GM10266 (cell line): ENCODE results near the gene ADAMTS2.

ENCODE experiments used
- DNase-seq: peaks from one replicate; pipeline ENCODE4 v3.0.0; 2012; ENCODE audit errors: extremely low spot score
- CTCF ChIP-seq: IDR thresholded peaks from 2 replicates; pipeline ENCODE4 v1.5.1; 2012; ENCODE audit warnings: mild to moderate bottlenecking, low read depth; ENCODE audit not compliant: control insufficient read depth, insufficient read depth; ENCODE audit errors: missing control alignments

ADAMTS2 gene

GRCh38 chr5:179322071-179323025 is 22.9 kb downstream of the ADAMTS2 start:
- TF ChIP-seq CTCF: no peak
- DNase-seq: no peak

- no peak for TF ChIP-seq CTCF
- no peak for DNase-seq
Observed at GRCh38 chr5:179321206-179321987, 23.9 kb downstream of the ADAMTS2 start.

GRCh38 chr5:179319741-179320281 is 25.4 kb downstream of the ADAMTS2 start:
- DNase-seq: no peak

DNA sequence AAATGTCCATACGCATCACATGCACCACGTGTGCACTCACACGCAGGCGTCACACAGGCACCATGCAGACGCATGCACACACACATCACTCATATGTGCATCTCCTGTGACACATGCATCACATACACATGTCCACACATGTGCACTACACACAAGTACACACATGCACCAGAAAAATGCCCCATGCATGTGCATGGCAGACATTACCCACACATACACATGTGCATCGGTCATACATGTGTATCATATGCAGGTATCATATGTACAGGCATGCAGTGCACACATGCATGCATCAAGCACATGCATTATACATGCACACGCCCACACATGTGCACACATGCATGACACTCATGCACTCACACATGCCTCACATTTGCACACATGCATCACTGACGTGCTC is 26.1 kb downstream of the ADAMTS2 start:
- DNase-seq: no peak
- no peak for TF ChIP-seq CTCF

More at GRCh38 chr5:179319741-179320281, 25.4 kb downstream of the ADAMTS2 start:
- no peak for TF ChIP-seq CTCF

GRCh38 chr5:179318221-179318955 is 26.9 kb downstream of the ADAMTS2 start:
- TF ChIP-seq CTCF: no peak
- DNase-seq: no peak

DNA sequence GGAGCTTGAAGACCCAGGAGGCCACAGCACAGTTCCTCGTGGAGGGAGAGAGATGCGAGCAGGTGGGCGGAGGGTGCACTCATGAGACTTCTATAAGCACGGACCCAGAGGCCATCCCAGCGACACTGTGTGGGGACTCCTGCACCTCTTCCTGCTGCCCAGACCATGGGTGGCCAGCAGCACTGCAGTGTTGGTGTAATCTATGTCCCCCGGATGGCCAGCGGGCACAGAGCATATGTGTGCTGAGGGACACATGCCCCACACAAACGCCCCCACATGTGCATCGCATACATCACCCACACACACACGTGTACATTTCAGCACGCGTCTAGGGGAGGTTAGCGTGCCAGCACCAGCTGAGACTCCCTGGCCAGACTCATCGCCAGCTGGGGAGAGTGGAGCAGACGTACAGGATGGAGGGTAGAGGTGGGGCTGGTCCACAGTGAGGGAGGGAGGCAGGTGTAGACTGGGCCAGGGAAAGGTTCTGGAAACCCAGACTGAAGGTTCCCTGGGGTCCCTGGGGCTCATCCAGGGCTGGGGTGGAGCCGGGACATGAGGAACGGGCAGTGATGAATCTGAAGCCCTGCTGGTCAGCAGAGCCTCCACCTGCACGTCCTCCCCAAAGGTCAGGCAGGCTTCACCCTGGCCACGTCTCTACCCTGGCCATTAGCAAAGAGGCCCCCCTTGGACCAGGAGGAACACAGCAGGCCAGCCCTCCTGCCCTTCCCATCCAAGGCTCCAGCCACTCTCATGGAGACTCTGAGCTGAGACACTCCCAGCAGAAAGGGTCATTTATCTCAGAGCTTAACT is 27.6 kb downstream of the ADAMTS2 start:
- no peak for DNase-seq
- TF ChIP-seq CTCF: no peak
